ENCODE results near the gene PRRG4.
"Not testable (repeated sequence)": the region's sequence is repeated elsewhere in the genome, so short reads cannot be mapped to it uniquely, and the experiment has no call there.

Gene PRRG4

GRCh38 chr11:32829680-32830412 is at the start of gene PRRG4:
Gene PRRG4, plus strand, starts transcription at chr11:32829927. Its CDS starts 603 bp downstream, at chr11:32830530.
- no peak for DNase-seq (ENCODE audit: low read depth in 2 of 2)

DNA sequence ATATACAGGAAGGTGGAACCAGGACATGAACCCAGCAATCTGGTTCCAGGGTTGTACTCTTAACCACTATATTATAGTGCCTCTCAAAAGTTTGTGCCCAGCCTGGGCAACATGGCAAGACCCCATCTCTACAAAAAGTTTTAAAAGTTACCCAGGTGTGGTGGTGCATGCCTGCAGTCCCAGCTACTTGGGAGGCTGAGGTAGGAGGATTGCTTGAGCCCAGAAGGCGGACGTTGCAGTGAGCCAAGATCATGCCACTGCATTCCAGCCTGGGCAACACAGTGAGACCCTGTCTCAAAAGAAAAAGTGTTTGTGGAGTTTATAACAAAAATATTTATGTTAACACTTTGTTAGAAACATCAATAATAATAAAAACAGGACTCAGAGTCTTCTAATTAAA is 48.9 kb upstream of the PRRG4 start:
- not testable (repeated sequence) for DNase-seq (ENCODE audit: low read depth in 2 of 2)

DNA sequence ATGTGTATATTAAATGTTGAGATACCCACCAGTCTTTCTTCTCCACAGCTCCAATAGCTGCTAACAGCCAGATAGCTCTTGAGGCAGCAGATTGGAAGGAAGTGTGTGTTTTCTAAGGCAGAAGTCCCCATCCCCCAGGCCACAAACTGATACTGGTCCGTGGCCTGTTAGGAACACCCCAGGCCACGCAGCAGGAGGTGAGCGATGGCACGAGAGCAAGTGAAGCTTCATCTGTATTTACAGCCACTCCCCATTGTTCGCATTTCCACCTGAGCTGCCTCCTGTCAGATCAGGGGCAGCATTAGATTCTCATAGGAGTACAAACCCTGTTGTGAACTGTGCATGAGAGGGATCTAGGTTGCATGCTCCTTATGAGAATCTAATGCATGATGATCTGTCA is 48.0 kb upstream of the PRRG4 start:
- DNase-seq (ENCODE audit: low read depth in 2 of 2) = no peak

DNA sequence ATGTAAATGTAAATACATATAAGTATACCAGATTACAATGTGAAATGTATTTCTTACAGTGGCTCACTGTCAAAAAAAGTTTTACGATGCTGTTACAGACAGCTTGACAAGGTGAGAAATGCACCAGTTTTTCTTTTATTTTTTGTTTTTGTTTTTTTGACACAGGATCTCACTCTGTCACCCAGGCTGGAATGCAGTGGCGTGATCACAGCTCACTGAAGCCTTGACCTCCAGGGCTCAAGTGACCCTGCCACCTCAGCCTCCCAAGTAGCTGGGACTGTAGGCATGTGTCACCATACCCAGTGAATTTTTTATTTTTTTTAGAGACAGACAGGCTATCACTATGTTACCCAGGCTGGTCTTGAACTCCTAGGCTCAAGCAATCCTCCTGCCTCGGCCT is 44.5 kb upstream of the PRRG4 start:
- DNase-seq (ENCODE audit: low read depth in 2 of 2) = no peak

DNA sequence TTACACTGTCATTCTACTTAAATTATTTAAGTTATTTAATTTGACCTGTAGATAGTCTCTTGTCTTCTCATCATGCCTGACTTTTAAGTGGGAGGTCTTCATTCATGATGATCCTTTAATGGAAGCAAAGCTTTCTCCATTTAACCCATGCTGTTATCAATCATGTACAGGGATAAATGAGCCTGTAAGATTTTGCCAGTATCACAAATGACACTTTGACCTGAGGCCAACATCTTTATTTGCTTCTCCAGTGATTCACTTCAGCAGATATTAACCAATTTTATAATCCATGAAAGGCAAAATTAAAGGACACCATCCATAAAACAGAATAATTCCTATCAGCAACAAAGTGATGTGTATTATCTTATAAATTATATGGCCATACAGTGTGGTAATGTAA is 42.9 kb upstream of the PRRG4 start:
- no peak for DNase-seq (ENCODE audit: low read depth in 2 of 2)

DNA sequence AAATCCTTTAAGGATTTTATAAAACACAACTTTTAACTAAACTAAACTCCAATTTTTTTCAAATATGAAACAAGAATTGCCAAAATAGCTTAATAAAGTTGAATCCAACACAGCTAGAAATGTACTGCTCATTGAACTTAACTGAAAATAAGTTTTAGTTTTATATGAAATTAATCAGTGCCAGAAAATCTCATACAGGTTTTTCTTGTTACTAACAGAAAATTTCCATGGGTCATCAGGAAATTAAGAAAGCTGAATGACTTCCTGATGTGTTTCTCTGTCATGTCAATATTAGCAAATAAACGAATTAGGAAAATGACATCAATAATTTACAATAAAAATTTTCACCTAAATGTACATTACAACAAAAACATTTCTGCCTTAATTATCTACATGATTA is 38.8 kb upstream of the PRRG4 start:
- no peak for DNase-seq (ENCODE audit: low read depth in 2 of 2)

GRCh38 chr11:32792111-32792947 is 37.4 kb upstream of the PRRG4 start:
- no peak for DNase-seq (ENCODE audit: low read depth in 2 of 2)

- peak; percentile 31 to 37 for DNase-seq (ENCODE audit: low read depth in 2 of 2)
These were observed 36.7 kb upstream of the PRRG4 start for GRCh38 chr11:32792948-32793475.

GRCh38 chr11:32794439-32794838 is 35.3 kb upstream of the PRRG4 start, which contains the start of gene CCDC73:
Gene CCDC73, minus strand, starts transcription at chr11:32794662. Its CDS starts 34,419 bp downstream, at chr11:32760243.
- no peak for DNase-seq (ENCODE audit: low read depth in 2 of 2)

DNA sequence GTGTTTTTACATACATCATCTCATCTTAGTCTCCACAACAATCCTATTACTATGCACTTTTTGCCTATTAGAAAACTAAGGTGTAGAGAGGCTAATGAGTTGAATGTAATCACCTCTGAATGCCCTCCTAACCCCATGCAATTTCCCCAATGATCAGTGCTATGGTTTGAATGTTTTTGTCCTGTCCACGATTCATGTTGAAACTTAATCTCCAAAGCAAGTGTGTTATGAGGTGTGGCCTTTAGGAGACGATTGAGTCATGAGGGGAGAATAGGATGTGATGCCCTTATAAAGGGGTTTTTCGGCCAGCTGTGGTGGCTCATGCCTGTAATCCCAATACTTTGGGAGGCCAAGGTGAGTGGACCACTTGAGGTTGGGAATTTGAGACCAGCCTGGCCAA is 33.3 kb upstream of the PRRG4 start:
- no peak for DNase-seq (ENCODE audit: low read depth in 2 of 2)

- no peak for DNase-seq (ENCODE audit: low read depth in 2 of 2)
These were observed 20.4 kb upstream of the PRRG4 start for GRCh38 chr11:32809313-32809712.

DNA sequence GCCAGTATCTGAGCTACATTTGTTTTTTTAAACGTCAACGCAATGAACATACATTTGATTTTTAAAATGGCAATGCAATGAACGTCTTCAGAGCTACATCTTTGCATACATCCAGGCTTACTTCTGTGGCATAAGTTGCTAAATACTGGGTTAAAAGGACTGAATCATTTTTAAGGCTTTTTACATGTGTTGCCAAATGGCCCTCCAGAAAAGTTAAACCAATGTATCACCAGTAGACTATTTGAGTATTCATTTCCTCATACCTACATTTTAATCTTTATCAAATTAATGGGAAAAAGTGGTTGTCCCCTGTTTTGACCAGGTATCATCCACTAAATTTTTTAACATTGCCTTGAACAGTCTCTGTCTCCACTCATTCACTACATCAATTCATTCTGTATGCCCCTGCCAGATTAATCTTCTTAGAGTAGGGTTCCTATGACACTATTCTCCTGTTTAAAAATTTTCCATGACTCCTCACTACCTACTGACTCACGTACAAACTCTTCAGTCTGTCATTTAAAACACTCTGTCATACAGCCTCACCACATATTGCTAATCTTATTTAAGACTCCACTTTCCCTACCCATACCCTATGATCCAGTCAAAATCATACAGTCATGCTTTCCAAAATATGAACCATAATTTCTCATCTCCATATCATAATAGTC is 12.4 kb upstream of the PRRG4 start:
- DNase-seq (ENCODE audit: low read depth in 2 of 2) = no peak

- DNase-seq (ENCODE audit: low read depth in 2 of 2) = no peak
These were observed 11.9 kb upstream of the PRRG4 start for GRCh38 chr11:32817852-32818183.

DNA sequence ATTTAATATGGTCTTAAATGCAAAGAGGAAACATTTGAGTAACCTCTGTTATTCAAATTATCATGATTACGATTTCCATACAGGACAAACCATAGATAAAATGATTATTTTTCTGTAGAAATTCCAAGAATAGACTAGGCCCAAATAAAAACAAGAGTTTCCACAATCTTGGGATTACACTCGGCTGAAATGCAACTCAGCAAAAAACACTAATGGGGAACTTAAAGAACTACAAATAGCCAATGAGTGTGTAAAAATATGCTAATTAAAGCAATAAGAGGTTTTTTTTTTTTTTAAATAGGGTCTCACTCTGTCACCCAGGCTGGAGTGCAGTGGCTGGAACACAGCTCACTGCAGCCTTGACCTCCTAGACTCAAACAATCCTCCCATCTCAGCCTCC is 10.5 kb upstream of the PRRG4 start:
- no peak for DNase-seq (ENCODE audit: low read depth in 2 of 2)

DNA sequence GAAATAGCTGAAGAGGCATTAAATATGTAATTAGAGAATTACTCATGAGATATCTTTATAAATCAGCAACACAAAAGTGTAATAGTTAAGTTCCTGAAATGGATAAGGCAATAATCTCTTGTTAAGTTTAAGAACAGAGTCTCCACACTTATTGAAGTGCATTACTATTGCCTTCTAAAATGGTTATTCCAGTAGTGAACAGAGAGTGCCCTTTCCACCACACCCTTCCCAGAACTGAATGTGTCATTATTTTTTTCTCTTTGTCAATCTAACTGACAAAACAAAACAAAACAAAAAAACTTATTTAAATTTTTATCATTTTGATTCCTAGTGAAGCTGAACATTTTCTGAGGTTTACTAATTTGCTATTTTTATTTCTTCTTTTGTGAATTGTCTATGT is 9.2 kb upstream of the PRRG4 start:
- no peak for DNase-seq (ENCODE audit: low read depth in 2 of 2)

DNA sequence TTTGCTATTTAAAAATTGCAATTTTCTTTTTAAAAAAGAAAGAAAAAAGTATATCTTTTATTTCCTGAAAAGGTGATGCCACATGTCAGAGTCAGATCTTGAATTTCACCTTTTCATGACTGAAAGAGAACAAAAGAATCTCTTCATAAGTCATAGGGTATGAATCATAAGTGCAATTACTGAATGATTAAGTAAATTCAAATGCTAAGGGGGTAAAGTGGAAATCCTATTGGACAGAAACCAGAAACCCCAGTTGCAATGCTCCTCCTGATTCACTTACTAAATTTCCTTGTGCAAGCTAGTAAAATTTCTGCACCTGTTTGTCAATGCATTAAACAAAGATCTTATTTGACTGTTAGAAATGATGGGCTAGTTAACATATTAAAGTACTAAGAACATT is 8.2 kb upstream of the PRRG4 start:
- no peak for DNase-seq (ENCODE audit: low read depth in 2 of 2)

DNA sequence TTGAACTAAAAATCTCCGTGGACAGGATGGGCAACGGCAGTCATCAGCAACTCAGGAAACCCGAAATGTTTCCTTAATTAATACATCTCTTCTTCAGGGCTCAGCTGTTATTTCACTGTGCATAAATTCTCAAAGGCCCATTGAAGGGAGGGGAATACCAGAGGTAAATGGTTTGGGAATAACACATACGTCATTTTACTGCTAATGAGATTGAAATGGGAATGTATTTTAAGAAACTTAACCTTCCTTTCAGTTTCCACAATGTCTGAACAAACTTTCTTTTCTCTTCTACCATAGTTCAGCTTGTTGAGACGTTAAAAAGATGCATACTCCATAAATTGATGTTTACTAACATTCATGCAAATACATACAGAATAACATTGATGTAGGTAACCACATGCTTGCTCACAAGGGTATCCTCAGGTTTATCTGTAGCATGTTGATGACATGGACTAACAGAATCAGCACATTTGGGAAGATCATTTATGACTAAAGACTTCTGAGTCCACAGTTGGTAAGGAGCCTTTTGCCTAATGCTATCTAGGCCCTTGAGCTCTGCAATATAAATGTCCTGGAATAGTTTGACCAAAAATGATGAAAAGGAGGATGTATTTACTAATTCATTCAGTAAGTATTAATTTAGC is 7.7 kb upstream of the PRRG4 start:
- DNase-seq (ENCODE audit: low read depth in 2 of 2) = no peak

DNA sequence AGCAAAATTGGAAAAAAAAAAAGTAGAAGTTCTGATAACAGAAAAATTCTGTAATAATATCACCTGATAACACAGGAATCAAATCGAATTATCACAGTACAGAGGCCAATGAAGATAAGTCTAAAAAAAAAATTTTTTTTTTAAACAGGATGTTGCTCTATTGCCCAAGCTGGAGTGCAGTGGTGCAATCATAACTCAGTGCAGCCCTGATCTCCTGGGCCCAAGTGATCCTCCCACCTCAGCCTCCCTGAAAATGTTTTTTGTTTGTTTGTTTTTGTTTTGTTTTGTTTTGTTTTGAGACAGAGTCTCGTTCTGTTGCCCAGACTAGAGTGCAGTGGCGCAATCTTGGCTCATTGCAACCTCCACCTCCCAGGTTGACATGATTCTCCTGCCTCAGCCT is 6.1 kb upstream of the PRRG4 start:
- not testable (repeated sequence) for DNase-seq (ENCODE audit: low read depth in 2 of 2)

- no peak for DNase-seq (ENCODE audit: low read depth in 2 of 2)
These were observed 3.6 kb upstream of the PRRG4 start for GRCh38 chr11:32826113-32826512.

DNA sequence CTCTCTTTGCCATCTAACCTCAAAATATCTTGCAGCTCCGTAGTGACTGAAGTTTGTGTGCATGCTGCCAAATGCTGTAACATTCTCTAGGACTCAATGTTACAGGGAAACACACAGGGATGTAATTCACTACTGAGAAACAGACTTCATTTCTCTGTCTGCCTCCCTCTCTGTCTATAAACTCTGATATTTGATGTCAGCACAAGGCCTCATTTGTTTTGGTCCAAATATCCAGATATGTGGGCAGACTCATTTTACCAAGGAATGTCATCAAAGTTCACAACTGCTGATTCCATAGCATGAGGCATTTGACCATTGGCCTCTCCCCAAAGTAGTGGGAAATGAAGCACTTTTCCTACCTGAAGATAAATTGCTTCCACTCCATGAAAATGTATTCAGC is 2.5 kb upstream of the PRRG4 start:
- DNase-seq (ENCODE audit: low read depth in 2 of 2) = no peak

DNA sequence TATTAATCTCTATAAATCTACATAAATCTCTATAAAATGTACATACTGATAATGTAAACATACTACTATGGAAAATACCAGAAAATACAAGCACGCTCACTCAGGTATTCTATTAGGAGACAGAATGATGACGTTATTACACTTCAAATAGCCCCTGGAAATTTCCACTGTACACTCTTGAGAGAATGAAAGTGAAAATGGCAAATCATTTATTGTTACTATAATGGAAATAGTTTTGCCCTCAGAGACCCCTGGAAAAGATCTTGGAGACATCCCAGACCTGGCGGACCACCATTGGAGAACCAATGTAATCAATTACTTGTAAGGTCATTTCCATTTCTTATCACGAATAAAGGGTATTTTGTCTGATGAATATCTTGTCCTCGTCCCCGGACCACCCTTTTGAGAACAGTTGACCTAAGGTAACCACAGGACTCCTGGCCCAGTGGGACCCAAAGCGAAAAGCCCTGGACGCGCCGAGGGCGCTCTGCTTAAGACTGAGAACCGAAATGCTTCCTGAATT is 509 bp upstream of the PRRG4 start:
- DNase-seq (ENCODE audit: low read depth in 2 of 2) = no peak

- no peak for DNase-seq (ENCODE audit: low read depth in 2 of 2)
These were observed 649 bp downstream of the PRRG4 start for GRCh38 chr11:32830413-32830738.

All from stimulated activated CD8-positive, alpha-beta memory T cell treated with anti-CD3 and anti-CD28 coated beads, Interleukin-2, amount 100 ng/mL, for 1 hour (primary cell).